GM18511 (cell line): Measurements from ENCODE around the gene IFTAP.
"Not testable (repeated sequence)": the region's sequence is repeated elsewhere in the genome, so short reads cannot be mapped to it uniquely, and the experiment has no call there.

Experiments used
- ATAC-seq: cut with Tn5 transposase; IDR thresholded peaks from one replicate; pipeline ENCODE4 v1.9.1; 2021; ENCODE audit warnings: mild to moderate bottlenecking, moderate library complexity; ENCODE audit not compliant: unreplicated experiment

The IFTAP gene

GRCh38 chr11:36635066-36635862 lies 41.0 kb downstream of the IFTAP start:
- no peak for ATAC-seq

- no peak for ATAC-seq
Observed at GRCh38 chr11:36638556-36638955, 44.3 kb downstream of the IFTAP start.

- no peak for ATAC-seq
Observed at GRCh38 chr11:36657610-36658267, 63.4 kb downstream of the IFTAP start.

GRCh38 chr11:36661359-36661758 lies 67.1 kb downstream of the IFTAP start:
- not testable (repeated sequence) for ATAC-seq

- ATAC-seq, result no peak
Observed at GRCh38 chr11:36672815-36673450, 78.6 kb downstream of the IFTAP start.

- ATAC-seq, result not testable (repeated sequence)
Observed at GRCh38 chr11:36679547-36679946, 85.2 kb downstream of the IFTAP start.

- no peak for ATAC-seq
Observed at GRCh38 chr11:36683818-36684217, 89.5 kb downstream of the IFTAP start.

- ATAC-seq, result no peak
Observed at GRCh38 chr11:36684840-36685801, 90.8 kb downstream of the IFTAP start.

- no peak for ATAC-seq
Observed at GRCh38 chr11:36688132-36688531, 93.8 kb downstream of the IFTAP start.

- no peak for ATAC-seq
Observed at GRCh38 chr11:36688571-36689291, 94.4 kb downstream of the IFTAP start.

- ATAC-seq, result no peak
Observed at GRCh38 chr11:36689442-36689841, 95.1 kb downstream of the IFTAP start.

GRCh38 chr11:36692704-36693103 lies 98.4 kb downstream of the IFTAP start:
- no peak for ATAC-seq

- no peak for ATAC-seq
Observed at GRCh38 chr11:36693139-36693843, 99.0 kb downstream of the IFTAP start.

GRCh38 chr11:36695111-36695510 lies 100.8 kb downstream of the IFTAP start:
- ATAC-seq, result no peak

- no peak for ATAC-seq
Observed at GRCh38 chr11:36695571-36695970, 101.3 kb downstream of the IFTAP start.

- ATAC-seq, result no peak
Observed at GRCh38 chr11:36696550-36696949, 102.2 kb downstream of the IFTAP start.

- ATAC-seq, result no peak
Observed at GRCh38 chr11:36699271-36699670, 105.0 kb downstream of the IFTAP start.

- no peak for ATAC-seq
Observed at GRCh38 chr11:36700246-36700645, 105.9 kb downstream of the IFTAP start.

- peak; percentile 90 for ATAC-seq
Observed at GRCh38 chr11:36702330-36703054, 108.2 kb downstream of the IFTAP start.
